GM19193 (cell line): ENCODE results near the gene GBA3.

ENCODE experiments used
- POLR2A ChIP-seq: IDR thresholded peaks from 4 replicates; pipeline ENCODE4 v1.6.1; 2011; ENCODE audit not compliant: insufficient read depth, insufficient read length; ENCODE audit errors: extremely low read depth

The GBA3 gene

DNA sequence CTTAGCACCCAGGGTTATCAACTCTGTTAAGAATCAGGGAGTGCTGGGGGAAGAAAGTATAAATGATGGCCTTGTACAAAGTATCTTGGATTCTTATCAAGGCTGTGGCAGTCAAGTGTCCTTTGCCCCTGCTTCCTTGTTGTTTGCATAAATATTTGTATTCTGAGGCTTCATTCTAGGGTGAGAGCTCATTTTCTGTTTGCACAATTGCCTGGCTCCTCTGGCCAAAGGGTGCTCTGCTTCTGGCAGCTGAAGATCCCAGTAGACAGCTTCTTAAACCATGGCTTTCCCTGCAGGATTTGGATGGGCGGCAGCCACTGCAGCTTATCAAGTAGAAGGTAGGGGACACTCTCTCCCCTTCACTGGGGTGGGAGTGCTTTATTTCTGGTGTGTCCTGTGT, at the start of gene GBA3:
GBA3 (plus strand) TSS at position 202 of the 400 bp plus-strand sequence.
- TF ChIP-seq POLR2A = no peak

DNA sequence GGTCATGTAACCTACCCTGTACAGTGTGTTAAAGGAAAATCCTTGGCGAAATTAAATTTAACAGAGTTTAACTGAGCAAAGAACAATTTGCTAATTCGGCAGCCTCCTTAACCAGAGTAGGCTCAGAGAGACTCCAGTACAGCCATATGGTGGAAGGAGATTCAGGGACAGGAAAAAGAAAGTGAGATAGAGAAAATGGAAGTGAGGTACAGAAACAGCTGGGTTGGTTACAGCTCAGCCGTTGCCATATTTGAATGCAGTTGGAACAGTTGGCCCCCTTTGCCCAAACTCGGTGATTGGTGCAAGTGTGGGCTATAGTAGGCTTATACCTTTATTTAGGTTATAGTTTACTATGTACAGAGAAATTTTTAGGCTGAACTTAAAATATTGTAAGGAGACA, 48.8 kb upstream of the GBA3 start:
- TF ChIP-seq POLR2A = no peak

DNA sequence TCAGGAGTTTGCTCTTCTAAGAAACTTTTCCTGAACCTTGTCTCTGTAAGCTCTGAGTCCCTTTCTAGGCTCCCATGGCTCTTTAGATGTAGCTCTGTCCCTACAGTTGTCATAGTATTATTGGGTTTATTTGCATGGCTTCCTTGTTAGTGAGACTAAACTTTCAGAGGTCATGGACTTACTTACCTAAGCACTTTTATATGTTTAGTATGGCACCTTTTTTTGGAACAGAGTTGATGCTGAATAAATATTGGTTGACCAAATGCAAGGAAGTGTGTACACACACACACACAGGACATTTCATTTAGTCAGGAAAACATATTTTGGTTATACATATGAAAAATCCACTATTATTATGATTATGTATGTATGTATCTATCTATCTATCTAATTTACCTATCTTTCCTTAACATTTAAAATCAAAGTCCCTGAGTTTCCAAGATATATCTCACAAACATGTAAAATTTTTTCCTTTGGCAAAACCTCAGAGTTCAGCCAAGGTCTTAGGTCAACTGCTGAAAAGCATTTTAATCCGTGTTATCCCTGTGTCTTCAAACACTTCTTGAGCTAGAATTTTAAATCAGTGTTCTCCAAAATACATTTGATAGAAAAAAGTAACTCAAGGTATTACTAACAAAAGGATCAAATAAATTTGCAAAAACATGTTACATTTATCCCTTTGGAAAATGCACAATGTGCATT, 47.1 kb upstream of the GBA3 start:
- no peak for TF ChIP-seq POLR2A

DNA sequence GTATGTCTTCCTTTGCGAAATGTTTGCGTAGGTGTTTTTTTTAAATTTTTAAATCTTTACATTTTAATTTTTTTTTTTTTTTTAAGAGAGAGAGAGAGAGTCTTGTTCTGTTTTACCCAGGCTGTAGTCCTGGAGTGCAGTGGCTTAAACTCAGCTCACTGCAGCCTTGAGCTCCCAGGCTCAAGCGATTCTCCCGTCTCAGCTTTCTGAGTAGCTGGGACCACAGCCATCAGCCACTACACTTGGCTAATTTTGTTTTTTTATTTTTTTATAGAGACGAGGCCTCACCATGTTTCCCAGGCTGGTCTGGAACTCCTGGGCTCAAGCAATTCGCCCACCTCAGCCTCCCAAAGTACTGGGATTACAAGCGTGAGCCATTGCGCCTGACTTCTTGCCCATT, 43.7 kb upstream of the GBA3 start:
- TF ChIP-seq POLR2A = no peak

DNA sequence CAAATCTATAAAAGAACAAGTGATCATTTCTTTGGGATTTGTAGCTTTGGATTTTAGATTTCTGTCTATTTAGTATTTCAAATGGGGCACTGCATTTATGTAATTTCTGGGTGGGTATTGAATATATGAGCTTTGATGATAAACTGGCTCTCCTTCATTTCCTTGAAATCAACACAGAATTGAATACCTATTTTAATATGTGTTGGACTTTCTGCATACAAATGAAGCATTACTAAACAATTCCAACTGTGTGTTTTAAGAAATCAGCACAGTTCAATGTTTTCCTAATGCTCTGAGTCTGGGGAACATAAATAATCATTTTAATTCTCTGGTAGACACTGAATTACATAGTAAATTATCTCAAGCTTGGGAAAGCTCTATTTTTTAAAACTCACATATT, 42.0 kb upstream of the GBA3 start:
- TF ChIP-seq POLR2A = no peak

DNA sequence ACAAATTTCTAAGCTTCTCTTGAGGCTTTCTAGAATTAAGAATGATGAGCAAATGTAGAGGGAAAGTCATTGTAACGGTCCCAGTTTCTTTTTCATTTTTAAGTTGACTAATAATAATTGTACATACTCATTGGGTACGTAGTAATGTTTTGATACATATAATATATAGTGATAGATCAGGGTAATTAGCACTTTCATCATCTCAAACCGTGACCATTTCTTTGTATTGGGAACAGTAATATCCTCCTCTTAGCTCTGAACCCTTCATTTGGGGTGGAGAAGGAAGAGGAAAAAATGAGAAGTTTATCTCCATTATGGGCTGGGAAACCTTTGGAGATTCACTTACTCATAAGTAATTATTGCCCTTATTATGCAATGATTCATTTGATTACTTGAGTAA, 39.0 kb upstream of the GBA3 start:
- TF ChIP-seq POLR2A = no peak

DNA sequence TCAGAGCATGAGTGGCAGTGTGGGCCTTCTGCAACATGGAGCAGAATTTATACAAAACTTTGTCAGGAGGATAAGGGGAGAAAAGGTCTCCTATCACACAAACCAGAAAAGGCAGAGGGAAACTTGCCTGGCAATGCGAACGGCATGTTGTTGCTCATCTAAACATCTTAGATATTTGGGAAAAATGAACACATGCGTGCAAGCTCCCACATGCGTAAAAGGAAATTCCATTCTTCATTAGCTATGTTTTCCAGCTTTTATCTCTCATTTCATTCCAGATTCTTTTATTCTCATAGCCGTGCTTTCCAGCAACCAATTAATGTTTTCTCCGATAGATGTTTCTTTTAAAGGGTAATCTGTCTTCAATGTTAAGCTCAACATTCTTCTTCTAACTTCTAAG, 31.3 kb upstream of the GBA3 start:
- TF ChIP-seq POLR2A = no peak

DNA sequence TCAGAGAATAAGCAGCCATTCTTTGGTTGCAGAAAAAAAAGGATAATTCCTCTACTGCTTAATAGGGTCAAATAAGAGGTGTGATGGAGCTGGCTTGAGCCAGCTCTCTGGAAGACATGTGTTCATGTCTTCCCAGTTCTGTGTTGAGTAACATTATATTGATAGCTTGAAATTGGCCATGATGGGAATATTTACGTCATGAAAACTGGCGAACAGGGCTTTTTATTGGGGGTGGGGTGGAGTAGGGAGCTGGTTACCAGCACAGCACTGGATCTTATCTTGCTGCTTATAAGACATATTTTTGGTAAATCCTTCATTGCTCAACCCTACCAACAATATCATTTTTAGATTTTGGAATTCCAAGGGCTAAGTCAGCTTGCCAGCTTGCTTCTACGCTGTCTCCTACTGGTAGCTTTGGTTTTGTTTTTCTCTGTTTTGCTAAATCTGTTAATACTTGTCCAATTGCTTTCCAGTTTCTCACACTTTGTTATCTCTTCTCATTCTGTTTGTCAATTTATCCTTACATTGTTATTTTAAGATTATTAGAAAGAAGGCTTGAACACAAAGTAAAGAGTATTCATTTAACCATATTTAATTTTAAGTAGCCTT, 25.3 kb upstream of the GBA3 start:
- no peak for TF ChIP-seq POLR2A

DNA sequence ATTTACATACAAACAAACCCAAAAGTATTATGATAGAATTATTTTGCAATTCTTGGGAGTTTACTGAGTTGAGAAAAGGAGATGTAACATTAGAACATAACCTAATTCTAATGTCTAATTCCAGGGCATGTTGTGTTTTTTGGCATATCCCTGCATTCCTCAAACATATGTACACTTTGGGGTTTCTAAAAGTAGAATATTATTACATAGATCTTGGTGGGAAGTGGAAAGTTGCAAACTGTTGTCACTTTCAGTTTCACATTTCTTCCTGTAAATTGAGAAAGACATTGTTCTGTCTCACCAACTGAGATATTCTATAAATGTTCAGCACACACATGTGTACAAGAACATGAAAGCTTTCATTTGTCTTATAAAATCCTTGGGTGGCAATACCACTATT, 24.4 kb upstream of the GBA3 start:
- no peak for TF ChIP-seq POLR2A

DNA sequence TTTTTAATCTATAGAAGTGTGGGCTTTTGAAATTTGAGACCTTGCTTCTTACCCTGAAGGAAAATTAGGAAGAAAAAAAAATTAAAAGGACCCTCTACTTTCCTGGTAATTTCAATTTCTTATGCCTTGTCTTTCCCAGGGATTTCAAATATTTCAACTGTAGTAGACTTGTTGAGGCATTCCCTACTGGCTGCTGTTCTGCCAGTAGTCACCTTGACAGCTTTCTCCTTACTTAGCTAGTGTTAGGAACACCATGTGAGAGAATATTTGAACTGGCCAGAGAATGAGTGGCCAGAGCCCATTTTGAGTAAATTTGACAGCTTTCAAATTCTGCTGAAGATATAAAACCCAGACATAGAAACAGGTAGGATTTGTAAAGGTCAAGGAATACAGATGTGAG, 24.0 kb upstream of the GBA3 start:
- TF ChIP-seq POLR2A = no peak

DNA sequence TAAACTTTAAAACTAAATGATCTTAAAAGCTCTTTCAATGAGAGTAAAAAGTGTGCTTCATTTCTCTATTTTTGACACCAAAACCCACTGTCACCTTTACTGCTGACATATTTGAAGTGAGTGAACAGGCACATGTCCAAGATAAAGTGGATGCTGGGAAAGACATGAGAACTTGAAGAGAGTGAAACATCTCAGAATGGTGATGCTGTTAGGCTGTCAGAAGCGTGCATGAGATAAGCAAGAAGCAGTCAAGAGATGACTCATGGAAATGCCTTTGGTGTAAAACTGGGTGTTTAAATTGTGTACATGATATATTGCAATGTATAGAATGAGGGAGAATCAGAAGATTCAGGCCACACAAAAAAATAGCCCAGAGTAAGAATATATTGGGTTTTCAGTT, 21.8 kb upstream of the GBA3 start:
- no peak for TF ChIP-seq POLR2A

DNA sequence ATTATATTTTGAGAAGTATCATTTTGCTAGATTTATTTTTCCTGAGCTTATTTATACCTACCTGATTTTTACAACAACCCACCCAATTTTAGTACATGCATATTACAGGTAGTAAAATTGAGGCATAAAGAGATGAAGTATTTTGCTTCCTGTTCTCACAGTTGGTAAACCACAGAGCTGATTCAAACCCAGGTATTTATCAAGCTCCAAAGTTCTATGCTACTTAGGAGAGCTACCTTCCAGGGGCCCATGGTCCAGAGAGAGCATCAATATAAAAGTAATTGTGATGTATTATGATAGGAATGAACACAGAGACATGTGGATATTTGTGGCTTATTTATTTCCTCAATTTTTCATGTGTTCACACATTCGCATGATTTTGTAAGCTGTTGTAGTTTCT, 20.2 kb upstream of the GBA3 start:
- TF ChIP-seq POLR2A = no peak

DNA sequence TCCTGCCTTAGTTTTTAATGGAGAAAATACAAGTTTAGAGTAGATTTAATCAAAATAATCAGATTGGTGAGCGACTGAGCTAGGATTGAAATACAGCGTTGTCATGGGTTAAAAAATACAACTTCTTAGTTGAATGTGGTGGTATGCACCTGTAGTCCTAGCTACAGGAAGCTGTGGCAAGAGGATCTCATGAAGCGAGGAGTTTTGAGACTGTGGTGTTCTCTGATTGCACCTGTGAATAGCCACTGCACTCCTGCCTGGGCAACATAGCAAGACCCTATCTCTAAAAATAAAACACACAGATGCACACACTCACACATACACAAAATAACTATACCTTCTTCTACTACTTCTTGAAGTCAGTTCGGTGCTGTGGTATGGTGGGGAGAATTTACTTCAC, 19.8 kb upstream of the GBA3 start:
- no peak for TF ChIP-seq POLR2A

DNA sequence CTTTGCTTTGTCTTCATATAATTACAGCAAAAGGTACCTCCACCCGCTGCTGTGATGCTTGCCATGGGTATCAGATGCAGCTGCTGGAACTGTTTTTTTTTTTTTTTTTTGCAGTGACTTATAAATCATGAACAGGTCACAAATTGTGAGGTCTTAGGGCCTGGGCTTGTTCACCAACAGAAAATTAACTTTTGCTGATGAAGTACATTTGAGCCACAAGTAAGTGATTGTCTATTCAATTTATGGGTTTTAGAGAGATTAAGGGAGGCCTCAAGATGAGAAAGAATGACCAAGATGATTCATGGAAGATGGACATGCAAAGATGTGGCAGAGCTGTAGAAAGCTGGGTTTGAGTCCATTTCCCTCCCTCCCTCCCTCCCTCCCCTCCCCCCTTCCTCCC, 18.0 kb upstream of the GBA3 start:
- TF ChIP-seq POLR2A = no peak

DNA sequence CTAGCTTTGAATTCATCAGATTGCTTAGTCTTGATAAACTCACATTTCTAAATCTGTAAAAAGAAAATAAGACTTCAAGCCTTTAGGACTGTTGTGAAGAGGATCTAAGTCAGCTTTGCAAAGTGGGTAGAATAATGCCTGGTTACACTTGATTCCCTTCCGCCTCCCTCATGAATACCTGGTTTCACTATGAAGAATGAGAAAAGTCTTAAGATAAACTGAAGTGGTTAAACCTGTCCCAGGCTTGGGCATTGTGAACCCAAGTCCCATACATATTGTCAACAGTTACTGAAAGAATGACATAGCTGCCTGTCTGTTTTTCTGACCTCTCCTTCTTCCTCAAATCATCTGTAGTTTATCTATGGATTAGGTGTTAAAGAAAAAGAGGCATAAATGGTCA, 16.7 kb upstream of the GBA3 start:
- no peak for TF ChIP-seq POLR2A

DNA sequence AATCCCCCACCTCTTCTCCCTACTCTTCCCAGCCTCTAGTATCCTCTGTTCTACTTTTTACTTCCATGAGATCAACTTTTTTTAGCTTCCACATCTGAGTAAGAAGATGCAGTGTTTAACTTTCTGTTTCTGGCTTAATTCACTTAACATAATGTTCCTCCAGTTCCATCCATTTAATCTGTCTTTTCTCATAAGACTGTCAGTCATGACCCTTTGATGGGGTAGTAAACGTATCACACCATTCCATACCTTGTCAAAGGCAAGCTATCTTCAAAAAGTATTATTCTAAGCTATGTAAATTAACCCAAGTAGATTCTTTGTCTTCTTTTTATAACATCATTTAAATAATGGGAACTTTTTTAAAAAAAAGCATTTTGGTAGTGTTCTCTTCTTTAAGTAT, 15.0 kb upstream of the GBA3 start:
- TF ChIP-seq POLR2A = no peak
